GM21723 (cell line): ENCODE data around the gene ZFP36L2.
A peak's percentile ranks its signal among the peaks of the same experiment; 100 is the strongest.

ENCODE experiments used
- ATAC-seq: cut with Tn5 transposase; IDR thresholded peaks from one replicate; pipeline ENCODE4 v1.9.1; 2021; ENCODE audit warnings: mild to moderate bottlenecking, moderate library complexity; ENCODE audit not compliant: unreplicated experiment

ZFP36L2 gene

DNA sequence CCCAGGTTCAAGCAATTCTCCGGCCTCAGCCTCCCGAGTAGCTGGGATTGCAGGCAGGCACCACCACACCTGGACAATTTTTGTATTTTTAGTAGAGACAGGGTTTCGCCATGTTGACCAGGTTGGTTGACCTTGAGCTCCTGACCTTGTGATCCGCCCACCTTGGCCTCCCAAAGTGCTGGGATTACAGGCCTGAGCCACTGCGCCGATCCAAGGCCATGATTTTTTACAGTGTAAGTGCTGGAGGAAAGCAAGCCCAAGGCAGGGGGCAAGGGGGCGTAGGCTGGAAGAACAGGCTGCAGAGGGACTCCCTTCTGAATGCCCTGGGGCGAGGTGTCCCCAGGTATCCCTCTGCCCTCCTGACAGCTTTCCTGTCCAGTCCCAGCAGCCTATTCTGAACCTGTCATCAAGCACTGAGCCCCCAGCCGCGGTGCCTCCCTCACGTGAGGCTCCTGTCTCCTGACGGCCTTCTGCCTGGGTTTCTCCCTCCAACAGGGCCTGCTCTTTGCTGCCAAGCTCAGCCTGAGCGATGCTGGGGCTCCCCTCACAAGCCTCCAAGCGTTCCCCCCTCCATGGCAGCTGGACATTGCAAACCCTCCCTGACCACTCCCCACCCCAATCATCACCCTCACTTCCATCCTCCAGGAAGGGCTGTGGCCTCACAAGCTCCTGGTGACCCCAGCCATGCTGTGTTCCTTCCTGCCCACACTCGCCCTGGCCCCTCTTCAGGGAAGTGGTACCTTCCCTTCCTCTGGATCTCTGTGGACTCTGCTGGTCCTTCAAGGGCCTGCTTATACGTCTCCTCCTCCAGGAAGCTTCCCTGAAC lies 37.6 kb downstream of the ZFP36L2 start:
- ATAC-seq = no peak

GRCh38 chr2:43186679-43187374 lies 39.6 kb downstream of the ZFP36L2 start:
- ATAC-seq = no peak

GRCh38 chr2:43186321-43186678 lies 40.1 kb downstream of the ZFP36L2 start:
- no peak for ATAC-seq

- ATAC-seq = no peak
Observed at GRCh38 chr2:43185146-43185545, 41.3 kb downstream of the ZFP36L2 start.

GRCh38 chr2:43184339-43184895 lies 42.0 kb downstream of the ZFP36L2 start:
- ATAC-seq = no peak

DNA sequence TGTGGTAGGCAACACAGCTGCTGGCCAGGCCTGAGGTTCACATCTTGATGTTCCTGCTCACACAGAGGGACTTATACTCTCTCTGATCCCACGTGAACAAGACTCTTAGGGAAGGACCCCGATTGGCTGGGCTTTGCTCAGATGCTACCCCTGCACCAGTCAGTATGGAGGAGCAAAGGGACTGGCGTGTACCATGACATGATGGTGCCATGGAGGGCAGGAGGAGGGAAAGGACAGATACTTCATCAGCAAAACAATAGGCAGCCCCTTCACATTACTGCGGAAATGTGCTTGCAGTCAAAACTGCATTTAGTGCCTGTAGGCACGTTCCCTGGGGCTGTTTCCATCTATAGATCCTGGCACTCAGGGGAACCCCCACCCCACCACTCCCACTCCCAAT lies 42.7 kb downstream of the ZFP36L2 start:
- ATAC-seq = no peak

GRCh38 chr2:43180897-43181296 lies 45.5 kb downstream of the ZFP36L2 start:
- no peak for ATAC-seq

GRCh38 chr2:43179942-43180341 lies 46.5 kb downstream of the ZFP36L2 start:
- no peak for ATAC-seq

GRCh38 chr2:43178602-43179542 lies 47.5 kb downstream of the ZFP36L2 start:
- no peak for ATAC-seq

DNA sequence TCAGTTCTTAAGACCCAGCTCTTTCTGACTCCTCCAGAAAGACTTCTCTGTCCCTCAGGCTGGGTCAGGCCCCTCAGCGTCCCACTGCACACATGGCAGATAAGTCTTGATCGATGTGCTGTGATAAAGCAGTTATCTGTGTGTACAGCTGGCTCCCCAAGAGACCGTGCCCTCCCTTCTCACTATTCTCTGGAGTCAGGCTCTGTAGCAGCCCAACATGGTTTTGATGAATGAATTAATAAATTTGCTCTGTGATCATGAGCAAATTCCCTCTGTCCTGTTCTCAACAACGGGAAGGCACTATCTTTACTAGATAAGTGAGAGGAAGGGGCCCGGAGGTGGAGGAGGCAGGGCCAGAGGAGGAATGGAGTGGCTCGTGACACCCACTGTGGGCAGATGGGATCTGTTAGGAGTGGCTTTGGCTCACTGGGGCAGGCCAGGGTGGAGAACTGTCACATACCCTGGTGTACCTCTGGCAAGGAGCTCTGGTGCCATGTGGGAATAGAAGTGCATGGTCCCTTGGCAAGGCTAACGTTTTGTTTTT lies 48.3 kb downstream of the ZFP36L2 start:
- ATAC-seq = no peak

GRCh38 chr2:43176449-43176848 lies 50.0 kb downstream of the ZFP36L2 start:
- no peak for ATAC-seq

DNA sequence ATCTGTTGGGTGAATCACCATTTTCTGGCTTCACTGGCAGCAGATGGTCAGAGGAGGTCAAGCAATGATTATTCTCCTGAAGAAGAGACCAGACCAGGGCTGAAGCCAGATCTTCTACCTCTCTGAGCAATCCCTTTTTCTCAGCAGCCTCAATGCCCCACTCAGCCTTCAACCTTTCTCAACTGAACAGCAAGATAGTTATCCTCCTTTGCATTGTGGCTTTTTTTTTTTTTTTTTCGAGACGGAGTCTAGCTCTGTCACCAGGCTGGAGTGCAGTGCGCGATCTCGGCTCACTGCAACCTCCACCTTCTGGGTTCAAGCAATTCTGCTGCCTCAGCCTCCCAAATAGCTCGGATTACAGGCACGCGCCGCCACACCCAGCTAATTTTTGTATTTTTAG lies 50.5 kb downstream of the ZFP36L2 start:
- no peak for ATAC-seq

- no peak for ATAC-seq
Observed at GRCh38 chr2:43175020-43175441, 51.4 kb downstream of the ZFP36L2 start.

- peak; percentile 87 for ATAC-seq
Observed at GRCh38 chr2:43174368-43174916, 52.0 kb downstream of the ZFP36L2 start.
